PC-9 (cell line): Measurements from ENCODE around the gene IFI27L1.

ENCODE experiments used
- EZH2 ChIP-seq: fragments of 200-600 bp; sonication (generic); IDR thresholded peaks from 2 replicates; pipeline ENCODE4 v1.8.0; 2017; ENCODE audit warnings: antibody characterized with exemption, low read depth
- TF ChIP-seq, protein P1 (sequence below): fragments of 200-600 bp; sonication (generic); conservative IDR thresholded peaks from 2 replicates; pipeline ENCODE4 v1.6.1; 2017; ENCODE audit warnings: mixed run types, antibody characterized with exemption, mild to moderate bottlenecking, moderate library complexity

- TF ChIP-seq, protein P1, sequence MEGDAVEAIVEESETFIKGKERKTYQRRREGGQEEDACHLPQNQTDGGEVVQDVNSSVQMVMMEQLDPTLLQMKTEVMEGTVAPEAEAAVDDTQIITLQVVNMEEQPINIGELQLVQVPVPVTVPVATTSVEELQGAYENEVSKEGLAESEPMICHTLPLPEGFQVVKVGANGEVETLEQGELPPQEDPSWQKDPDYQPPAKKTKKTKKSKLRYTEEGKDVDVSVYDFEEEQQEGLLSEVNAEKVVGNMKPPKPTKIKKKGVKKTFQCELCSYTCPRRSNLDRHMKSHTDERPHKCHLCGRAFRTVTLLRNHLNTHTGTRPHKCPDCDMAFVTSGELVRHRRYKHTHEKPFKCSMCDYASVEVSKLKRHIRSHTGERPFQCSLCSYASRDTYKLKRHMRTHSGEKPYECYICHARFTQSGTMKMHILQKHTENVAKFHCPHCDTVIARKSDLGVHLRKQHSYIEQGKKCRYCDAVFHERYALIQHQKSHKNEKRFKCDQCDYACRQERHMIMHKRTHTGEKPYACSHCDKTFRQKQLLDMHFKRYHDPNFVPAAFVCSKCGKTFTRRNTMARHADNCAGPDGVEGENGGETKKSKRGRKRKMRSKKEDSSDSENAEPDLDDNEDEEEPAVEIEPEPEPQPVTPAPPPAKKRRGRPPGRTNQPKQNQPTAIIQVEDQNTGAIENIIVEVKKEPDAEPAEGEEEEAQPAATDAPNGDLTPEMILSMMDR = no peak
- no peak for TF ChIP-seq EZH2
These were observed 49.2 kb upstream of the IFI27L1 start for GRCh38 chr14:94031883-94032279.
